Measurements from ENCODE around the gene C1QTNF5. TPM values are rescaled to one million over a fixed set of nuclear protein-coding genes. Genes with fewer than 3 reads are reported as not detected.

Gene C1QTNF5
- total RNA-seq, 1 donor from 2014 or later, result 2.0 TPM

- no peak for ATAC-seq
Observed at GRCh38 chr11:119373059-119373920, 32.6 kb upstream of the C1QTNF5 start.

GRCh38 chr11:119372260-119373058 is 31.8 kb upstream of the C1QTNF5 start:
- no peak for ATAC-seq

- peak; percentile 34 for ATAC-seq
Observed at GRCh38 chr11:119371778-119372182, 31.1 kb upstream of the C1QTNF5 start.

- no peak for ATAC-seq
Observed at GRCh38 chr11:119371067-119371601, 30.5 kb upstream of the C1QTNF5 start.

- ATAC-seq, result peak; percentile 15
Observed at GRCh38 chr11:119370486-119371046, 29.9 kb upstream of the C1QTNF5 start.

- no peak for ATAC-seq
Observed at GRCh38 chr11:119369132-119369925, 28.6 kb upstream of the C1QTNF5 start.

GRCh38 chr11:119368121-119369034 is 27.7 kb upstream of the C1QTNF5 start:
- ATAC-seq, result peak; percentile 85

- ATAC-seq, result peak; percentile 29
Observed at GRCh38 chr11:119367661-119368120, 27.0 kb upstream of the C1QTNF5 start.

GRCh38 chr11:119366690-119367620 is 26.3 kb upstream of the C1QTNF5 start:
- ATAC-seq, result no peak

- no peak for ATAC-seq
Observed at GRCh38 chr11:119365071-119365591, 24.4 kb upstream of the C1QTNF5 start.

- peak; percentile 28 for ATAC-seq
Observed at GRCh38 chr11:119363851-119364590, 23.3 kb upstream of the C1QTNF5 start.

- no peak for ATAC-seq
Observed at GRCh38 chr11:119363081-119363850, 22.6 kb upstream of the C1QTNF5 start.

- ATAC-seq, result no peak
Observed at GRCh38 chr11:119362741-119363080, 22.0 kb upstream of the C1QTNF5 start.

- no peak for ATAC-seq
Observed at GRCh38 chr11:119361941-119362725, 21.4 kb upstream of the C1QTNF5 start.

- ATAC-seq, result peak; percentile 79
Observed at GRCh38 chr11:119361056-119361787, 20.5 kb upstream of the C1QTNF5 start.
